Activated gamma-delta T cell treated with Interleukin-2 at 50 U/mL for 16 hours (primary cell): Measurements from ENCODE around the gene CFAP77.

Experiments used
- DNase-seq: peaks from one replicate; pipeline ENCODE4 v3.0.0-alpha.2; 2020

CFAP77 gene

GRCh38 chr9:132584601-132585560 is 174.9 kb downstream of the CFAP77 start:
- no peak for DNase-seq

DNA sequence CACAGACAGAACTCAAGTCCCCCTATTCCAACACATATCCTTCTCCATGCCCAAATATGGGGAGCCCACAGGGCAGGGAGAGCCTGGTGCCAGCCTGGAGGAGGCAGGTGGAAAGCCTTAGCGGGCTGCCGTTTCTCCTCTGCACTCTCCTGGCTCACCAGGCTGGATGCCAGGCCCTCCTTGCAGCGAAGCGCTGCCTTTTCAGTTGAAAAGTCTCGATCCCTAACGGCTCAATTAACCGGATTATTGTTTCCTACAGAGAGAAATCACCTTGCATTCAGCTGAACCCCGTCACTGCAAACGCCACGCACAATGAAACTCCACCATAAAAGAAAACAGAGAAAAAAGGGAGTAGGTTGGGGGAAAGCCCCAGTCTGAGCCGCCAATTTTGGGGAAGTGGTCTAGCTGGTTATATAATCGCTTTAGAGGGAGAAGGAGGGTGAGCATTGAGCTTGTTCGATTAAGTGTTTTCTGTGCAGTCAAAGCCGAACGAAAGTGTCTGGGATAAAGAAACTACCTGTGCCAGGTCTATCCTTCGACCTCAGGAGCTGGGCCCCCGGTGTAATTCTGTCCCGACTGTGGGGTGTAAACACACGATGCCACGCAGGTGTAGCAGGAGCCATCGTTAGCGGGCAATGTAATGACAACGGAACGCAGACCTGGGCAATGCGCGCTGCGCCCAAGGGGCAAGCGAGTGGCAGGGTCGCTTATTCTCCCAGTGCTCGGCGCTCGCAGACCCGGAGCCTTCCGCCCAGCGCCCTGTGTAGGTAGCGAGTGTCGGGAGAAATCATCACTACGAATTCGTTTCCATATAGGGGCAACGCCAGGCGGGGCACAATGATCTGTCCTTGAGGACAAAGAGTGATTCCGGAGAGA is 176.2 kb downstream of the CFAP77 start:
- no peak for DNase-seq

GRCh38 chr9:132586830-132587591 is 177.0 kb downstream of the CFAP77 start:
- DNase-seq, result no peak

GRCh38 chr9:132587592-132587955 is 177.6 kb downstream of the CFAP77 start:
- DNase-seq, result no peak

DNA sequence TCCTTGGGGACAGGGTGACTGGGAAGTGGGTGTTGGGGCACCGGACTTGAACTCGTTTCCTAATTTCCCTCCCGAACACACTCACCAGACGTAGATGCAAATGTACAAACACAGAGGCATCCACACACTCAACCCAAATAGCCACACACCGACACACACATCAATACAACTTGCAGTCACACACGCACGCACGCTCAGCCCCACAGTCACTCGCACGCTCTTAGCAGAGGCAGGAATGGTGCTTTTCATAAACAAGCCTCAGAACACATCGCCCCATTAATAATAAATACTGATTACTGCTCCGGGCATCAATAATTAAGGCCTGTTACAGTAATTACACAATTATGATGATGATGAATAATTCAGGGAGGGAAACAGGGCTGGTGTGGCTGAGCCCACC is 178.1 kb downstream of the CFAP77 start:
- no peak for DNase-seq

GRCh38 chr9:132588501-132589147 is 178.6 kb downstream of the CFAP77 start:
- DNase-seq, result no peak

GRCh38 chr9:132589148-132590036 is 179.4 kb downstream of the CFAP77 start:
- DNase-seq, result no peak

- DNase-seq, result no peak
Observed at GRCh38 chr9:132590037-132590317, 180.0 kb downstream of the CFAP77 start.

GRCh38 chr9:132590318-132591182 is 180.5 kb downstream of the CFAP77 start:
- DNase-seq, result no peak

DNA sequence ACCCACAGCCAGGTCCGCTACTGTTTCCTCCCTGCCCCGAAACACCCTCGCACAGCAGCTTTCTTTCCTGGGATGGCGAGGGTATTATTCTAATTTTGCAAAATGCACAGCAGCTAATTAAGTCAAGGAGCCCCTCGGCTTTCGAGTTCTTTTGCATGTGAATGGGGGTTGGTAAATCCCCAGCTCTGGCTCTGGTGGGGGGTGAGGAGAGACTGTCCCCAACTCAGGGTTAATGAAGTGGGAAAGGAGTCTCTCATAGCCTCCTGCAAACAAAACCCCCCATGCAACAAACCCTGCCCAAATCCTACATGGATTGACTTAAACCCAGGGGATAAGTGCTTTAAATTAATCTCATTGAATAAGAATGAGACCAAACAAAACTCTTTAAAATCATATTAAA is 181.2 kb downstream of the CFAP77 start:
- DNase-seq, result no peak

DNA sequence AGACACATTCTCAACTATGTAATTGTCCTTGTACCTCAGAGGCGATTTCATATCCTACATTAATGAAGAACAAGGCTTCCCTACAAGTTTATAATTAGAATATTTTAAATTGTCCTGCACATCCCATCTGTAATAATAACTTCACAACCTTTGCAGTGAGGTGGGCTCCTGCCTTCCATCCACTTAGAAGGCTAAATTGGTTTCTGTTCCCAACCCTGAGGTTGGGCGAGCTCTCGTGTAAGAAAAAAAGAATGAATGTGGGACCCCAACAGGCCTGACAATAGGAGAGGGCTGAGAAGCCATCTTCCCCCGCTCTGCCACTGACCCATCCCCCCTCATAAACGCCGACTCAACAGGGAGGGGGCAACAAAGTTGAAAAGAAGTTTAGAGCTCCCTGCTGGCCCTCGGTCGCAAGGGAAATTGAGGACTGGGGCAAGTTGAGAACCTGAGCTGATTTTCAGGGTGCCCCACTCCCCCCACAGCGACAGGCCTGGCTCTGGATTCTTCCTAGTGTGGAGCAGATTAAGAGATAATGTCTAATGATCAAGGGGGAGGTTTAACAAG is 181.8 kb downstream of the CFAP77 start:
- no peak for DNase-seq

DNA sequence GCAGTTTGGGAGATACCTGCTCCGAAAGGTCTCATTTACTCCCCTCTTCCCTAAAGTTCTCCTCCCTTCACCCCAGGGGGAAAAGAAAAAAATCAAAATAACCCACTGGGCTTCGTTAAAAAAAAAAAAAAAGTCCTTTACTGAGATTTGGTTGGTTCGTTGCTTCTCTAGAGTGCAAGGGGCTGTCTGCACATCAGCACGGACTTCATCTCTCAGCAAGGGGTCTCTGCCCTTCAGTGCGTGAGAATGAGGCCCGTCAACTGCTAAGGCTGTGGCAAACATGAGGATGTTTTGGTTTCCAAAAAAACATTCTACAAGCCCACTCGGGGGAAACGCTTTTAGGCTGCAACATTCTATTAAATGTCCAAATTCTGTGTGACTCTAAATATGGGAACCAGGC is 182.4 kb downstream of the CFAP77 start:
- DNase-seq, result no peak

DNA sequence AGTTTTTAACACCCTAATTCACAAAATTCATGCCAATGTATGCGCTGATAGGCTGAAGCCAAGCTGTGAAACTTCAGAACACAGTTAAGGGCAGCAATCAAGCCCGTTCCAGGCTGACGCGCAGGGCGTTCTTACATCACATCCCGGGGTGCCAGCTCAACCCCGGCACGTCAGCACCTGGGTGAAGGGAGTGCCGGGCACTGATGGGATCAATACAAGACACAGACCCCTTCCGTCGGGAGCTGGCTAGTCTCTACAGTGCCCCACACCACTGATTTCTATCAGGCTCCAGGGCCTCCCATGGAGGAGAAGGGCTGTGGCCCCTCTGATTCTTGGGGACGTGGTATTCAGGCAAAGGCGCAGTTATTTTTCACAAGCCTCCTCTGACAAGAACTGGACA is 184.4 kb downstream of the CFAP77 start:
- no peak for DNase-seq

GRCh38 chr9:132595319-132595718 is 185.3 kb downstream of the CFAP77 start:
- no peak for DNase-seq

- DNase-seq, result no peak
Observed at GRCh38 chr9:132596200-132596599, 186.2 kb downstream of the CFAP77 start.

DNA sequence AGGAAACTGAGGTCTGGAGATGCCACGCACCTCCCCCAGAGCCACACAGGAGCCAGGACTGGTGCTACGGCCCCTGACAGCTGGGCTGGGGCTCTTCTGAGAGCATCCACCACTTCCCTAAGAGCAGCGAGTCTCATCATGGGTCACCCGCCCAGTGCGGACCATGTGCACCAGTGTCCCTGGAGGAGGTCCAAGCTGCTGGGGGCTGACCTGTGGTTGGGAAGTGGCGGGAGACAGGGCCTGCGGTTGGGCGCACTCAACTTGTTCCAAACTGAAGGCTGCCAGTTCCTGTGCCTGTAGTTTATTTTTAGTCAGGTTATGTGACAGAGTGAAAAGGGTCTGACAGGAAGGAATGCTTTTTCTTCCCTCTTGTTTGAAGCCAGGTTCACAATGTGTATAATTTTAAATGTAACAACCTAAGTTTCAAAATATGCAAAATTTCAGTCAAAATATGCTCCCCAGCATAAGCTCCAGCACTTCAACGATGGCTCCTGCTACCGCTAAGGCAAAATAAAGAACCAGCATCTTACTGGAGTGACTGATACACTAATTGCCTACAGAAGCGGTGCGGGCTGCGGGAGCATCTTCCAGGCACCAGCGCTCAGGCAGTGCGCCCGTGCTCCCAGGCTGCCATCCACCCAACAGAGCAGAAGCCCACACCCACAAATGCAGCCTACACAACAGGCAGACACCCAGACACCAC is 187.2 kb downstream of the CFAP77 start:
- no peak for DNase-seq

DNA sequence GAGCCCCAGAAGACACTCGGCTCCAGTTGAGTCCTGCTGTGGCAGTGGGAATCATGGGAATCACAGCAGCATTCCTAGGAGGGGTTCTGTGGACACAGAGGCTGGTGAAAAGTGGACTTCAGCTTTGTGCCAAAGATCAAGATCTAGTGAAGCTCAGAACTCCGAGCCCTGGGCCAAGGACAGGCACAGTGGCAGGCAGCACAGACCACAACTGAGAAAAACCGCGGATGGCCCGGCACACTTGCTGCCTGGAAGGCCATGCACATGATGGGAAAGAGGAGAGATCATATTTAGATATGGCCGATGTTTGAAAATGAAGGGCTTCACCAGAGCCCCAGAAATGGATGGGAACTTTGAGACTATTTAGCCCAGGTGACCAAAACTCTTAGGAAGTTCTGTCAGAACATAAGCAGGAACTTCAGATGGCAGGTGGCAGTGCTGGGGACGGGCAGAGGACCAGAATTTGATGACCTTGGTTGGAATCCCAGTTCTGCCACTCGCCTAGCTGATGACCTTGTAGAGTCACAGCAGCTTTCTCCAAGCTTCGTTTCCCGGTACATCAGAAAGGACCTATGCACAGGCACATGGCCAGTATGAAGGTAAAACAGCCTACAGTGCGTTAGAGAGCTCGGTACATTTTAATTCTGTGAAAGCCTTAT is 190.4 kb downstream of the CFAP77 start:
- no peak for DNase-seq

GRCh38 chr9:132602207-132602606 is 192.2 kb downstream of the CFAP77 start:
- no peak for DNase-seq

DNA sequence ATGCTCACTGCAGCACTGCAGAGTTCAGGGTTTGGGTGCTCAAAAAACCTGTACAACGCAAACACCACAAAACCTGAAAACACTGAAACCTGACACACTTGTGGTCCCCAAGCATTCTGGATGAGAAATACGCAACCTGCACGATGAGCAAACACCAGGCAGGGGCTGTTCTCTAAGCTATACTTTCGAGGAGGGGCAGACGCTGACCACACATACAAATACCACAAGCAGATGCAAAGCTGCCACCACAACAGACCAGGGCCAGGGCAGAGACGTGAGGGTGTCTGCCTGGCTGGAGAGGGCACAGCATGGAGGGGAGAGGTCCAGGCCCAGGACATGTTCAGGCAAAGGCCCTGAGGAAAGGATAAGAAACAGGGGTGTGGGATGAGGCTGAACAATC is 195.4 kb downstream of the CFAP77 start:
- no peak for DNase-seq
